ACC112 (cell line): ENCODE data around the gene HTR2C.

Source experiments
- H2AFZ ChIP-seq: fragments of 200-600 bp; sonication (generic); one replicate; pipeline ENCODE4 v1.6.0; 2017; ENCODE audit warnings: antibody characterized with exemption, low read length; ENCODE audit not compliant: unreplicated experiment
- H3K27ac ChIP-seq: fragments of 200-600 bp; sonication (generic); 2 replicates; pipeline ENCODE4 v1.5.1; 2014; ENCODE audit warnings: low read depth, mild to moderate bottlenecking, antibody characterized with exemption, low read length, moderate library complexity
- H3K27me3 ChIP-seq: fragments of 200-600 bp; sonication (generic); 2 replicates; pipeline ENCODE4 v1.6.1; 2014; ENCODE audit warnings: mild to moderate bottlenecking, antibody characterized with exemption, low read length, moderate library complexity, mixed read lengths; ENCODE audit not compliant: insufficient read depth
- H3K36me3 ChIP-seq: fragments of 200-600 bp; sonication (generic); 2 replicates; pipeline ENCODE4 v1.6.1; 2016; ENCODE audit warnings: mild to moderate bottlenecking, antibody characterized with exemption, low read length, moderate library complexity, mixed read lengths; ENCODE audit not compliant: insufficient read depth
- H3K4me1 ChIP-seq: fragments of 200-600 bp; sonication (generic); one replicate; pipeline ENCODE4 v1.6.1; 2016; ENCODE audit warnings: low read length, mixed read lengths; ENCODE audit not compliant: insufficient read depth, unreplicated experiment, control insufficient read depth
- H3K4me3 ChIP-seq: fragments of 200-600 bp; sonication (generic); 2 replicates; pipeline ENCODE4 v1.5.1; 2014; ENCODE audit warnings: mild to moderate bottlenecking, low read depth, low read length
- H3K79me2 ChIP-seq: fragments of 200-600 bp; sonication (generic); one replicate; pipeline ENCODE4 v1.6.0; 2016; ENCODE audit warnings: low read length; ENCODE audit not compliant: control insufficient read depth, unreplicated experiment, insufficient read depth

The HTR2C gene

DNA sequence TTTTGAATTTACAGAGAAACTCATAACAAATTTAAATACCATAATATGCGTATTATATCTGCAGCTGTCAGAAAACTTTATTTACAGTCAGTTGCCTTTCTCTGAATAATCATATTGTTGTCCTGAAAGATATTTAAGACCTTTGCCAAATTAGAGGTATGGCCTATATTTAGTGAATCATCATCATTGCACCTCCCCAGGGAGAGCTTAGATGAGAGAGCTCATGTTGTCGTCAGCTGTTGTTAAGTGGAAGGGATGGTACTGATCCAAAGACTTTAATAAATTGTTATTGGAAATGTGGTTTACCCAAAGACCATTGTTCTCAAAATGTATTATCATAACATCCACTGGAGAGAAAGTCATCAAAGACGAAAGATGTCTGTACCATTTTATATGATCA, 128.6 kb downstream of the HTR2C start:
- no peak overlapping the region for H2AFZ ChIP-seq

DNA sequence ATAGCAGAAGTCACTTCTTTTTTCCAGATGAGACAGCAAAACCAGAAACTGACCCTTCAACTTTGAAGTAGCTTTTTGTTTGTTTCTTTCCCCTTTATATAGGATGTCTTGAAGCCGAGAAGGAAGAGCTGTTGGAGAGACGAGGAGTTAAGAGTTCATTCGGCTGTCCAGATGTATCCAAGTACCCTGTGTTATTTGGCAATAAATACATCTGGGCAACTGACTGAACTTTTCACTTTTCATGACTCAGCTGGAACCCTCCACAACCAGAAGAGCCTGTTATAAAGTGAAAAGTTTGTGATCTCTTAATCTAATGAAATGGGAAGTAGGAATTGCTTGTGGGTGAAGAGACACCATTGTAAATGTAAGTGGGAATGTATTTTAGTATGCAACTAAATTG, 131.2 kb downstream of the HTR2C start:
- no peaks in the 10 kb centered on the region for H3K27me3 ChIP-seq

More for the DNA sequence above, 128.6 kb downstream of the HTR2C start:
- no peaks in the 10 kb centered on the region for H3K36me3 ChIP-seq
- no peaks in the 10 kb centered on the region for H3K79me2 ChIP-seq
- no peaks in the 10 kb centered on the region for H3K4me1 ChIP-seq
- no peak overlapping the region for H3K27ac ChIP-seq
- H3K27me3 ChIP-seq = no peaks in the 10 kb centered on the region
- H3K4me3 ChIP-seq = no peak overlapping the region

DNA sequence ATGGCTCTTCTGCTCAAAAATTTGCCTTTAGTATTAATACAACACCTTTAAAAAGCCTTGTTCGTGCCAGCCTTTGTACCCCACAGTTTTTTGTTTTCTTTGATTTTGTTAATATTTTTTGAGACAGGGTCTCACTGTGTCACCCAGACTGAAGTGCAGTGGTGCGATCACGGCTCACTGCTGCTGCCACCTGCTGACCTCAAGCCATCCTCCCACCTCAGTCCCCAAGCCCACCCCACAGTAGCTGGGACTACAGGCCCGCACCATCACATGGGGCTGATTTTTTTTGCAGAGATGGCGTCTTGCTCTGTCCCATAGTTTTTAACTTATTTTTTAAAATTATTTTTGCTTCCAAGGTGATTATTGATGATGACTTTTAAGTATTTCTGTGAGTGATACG, 134.0 kb downstream of the HTR2C start:
- no peak overlapping the region for H2AFZ ChIP-seq
- H3K36me3 ChIP-seq = no peaks in the 10 kb centered on the region
- H3K27ac ChIP-seq = no peak overlapping the region

More for the DNA sequence above, 131.2 kb downstream of the HTR2C start:
- H3K79me2 ChIP-seq = no peaks in the 10 kb centered on the region
- no peaks in the 10 kb centered on the region for H3K4me1 ChIP-seq
- no peak overlapping the region for H3K27ac ChIP-seq
- H2AFZ ChIP-seq = no peak overlapping the region
- no peaks in the 10 kb centered on the region for H3K36me3 ChIP-seq
- H3K4me3 ChIP-seq = no peak overlapping the region

DNA sequence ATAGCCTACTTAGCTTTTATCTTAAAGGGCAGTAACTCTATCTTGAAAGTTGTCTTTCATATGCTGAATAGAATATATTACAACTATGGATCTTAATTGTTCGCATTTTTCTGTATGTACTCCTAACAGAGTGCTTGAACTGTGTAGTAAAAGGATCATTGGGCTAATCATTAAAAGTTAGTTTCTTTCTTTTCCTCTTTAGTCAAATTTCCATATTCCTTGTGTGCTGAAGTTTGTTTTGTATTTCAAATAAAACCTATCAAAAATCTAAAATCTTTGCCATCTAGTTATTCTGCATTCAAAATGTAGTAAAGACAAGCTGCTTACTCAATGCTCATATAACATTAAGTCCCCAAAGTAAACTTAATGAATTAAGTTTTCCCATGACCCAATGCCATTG, 182.7 kb downstream of the HTR2C start:
- Histone ChIP-seq H3K4me3 (no peak overlapping the region), H3K27me3 (no peaks in the 10 kb centered on the region), H3K36me3 (no peaks in the 10 kb centered on the region), H3K27ac (no peak overlapping the region), H3K79me2 (no peaks in the 10 kb centered on the region), H2AFZ (no peak overlapping the region), H3K4me1 (no peaks in the 10 kb centered on the region)

More for the DNA sequence above, 134.0 kb downstream of the HTR2C start:
- H3K79me2 ChIP-seq = no peaks in the 10 kb centered on the region
- no peaks in the 10 kb centered on the region for H3K4me1 ChIP-seq
- no peaks in the 10 kb centered on the region for H3K27me3 ChIP-seq
- H3K4me3 ChIP-seq = no peak overlapping the region

DNA sequence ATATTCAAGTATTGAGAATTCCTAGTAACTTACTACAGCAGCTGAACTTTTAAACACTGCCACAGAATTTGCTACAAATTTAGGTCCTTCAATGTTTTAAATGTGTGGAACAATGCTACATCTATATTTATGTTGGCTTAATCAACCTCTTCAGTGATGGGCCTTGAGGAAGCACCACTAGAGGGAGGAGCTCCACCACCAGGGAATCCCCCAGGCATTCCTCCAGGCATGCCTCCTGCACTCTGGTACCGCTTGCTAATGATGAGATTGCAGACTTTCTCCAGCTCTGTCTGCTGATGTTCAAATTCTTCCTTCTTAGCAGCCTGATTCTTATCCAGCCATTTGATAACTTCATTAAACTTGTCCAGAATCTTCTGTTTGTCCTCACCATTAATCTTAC, 190.8 kb downstream of the HTR2C start:
- Histone ChIP-seq H3K36me3 (no peaks in the 10 kb centered on the region), H3K4me3 (no peak overlapping the region), H3K79me2 (no peaks in the 10 kb centered on the region), H3K27ac (no peak overlapping the region), H3K4me1 (no peaks in the 10 kb centered on the region), H3K27me3 (no peaks in the 10 kb centered on the region), H2AFZ (no peak overlapping the region)

DNA sequence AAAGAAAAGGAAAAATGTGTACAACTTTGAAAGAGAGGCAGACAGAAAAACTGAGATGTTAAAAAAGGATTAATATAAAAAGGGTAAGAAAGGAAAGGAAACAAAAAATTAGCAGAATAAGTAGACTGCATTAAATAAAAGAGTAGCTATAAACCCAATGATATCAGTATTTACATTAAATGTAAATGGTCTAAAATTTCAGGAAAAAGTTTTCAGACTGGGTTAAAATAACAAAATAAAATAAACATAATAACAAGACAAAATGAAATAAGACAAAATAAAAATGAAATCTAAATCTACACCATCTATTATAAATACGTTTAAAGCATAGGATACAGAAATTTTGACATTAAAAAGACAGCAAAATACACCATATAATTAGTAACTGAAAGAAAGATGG, 199.0 kb downstream of the HTR2C start:
- Histone ChIP-seq H3K27me3 (no peaks in the 10 kb centered on the region), H3K79me2 (no peaks in the 10 kb centered on the region), H2AFZ (no peak overlapping the region), H3K36me3 (no peaks in the 10 kb centered on the region), H3K27ac (no peak overlapping the region), H3K4me1 (no peaks in the 10 kb centered on the region), H3K4me3 (no peak overlapping the region)

DNA sequence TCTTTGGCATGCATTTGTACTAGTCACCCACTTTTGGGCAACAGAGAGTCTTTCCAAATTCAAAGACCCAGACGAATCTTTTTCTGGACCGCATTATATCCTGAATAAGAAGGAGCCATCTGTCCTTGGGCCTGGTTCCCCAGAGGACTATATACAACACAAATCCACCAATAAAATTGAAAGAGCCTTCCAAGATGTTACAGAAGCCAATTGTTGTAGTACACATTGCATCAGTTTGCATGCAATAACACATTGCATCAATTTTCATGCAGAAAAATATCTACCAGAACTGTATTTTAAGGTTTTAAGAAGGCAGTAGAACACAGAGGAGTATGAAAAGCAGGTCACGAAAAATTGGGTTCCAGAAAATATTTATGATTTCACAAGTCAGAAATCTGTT, 203.2 kb downstream of the HTR2C start:
- Histone ChIP-seq H3K36me3 (no peaks in the 10 kb centered on the region), H3K79me2 (no peaks in the 10 kb centered on the region), H3K27me3 (no peaks in the 10 kb centered on the region), H3K27ac (no peak overlapping the region), H3K4me3 (no peak overlapping the region), H2AFZ (no peak overlapping the region), H3K4me1 (no peaks in the 10 kb centered on the region)

DNA sequence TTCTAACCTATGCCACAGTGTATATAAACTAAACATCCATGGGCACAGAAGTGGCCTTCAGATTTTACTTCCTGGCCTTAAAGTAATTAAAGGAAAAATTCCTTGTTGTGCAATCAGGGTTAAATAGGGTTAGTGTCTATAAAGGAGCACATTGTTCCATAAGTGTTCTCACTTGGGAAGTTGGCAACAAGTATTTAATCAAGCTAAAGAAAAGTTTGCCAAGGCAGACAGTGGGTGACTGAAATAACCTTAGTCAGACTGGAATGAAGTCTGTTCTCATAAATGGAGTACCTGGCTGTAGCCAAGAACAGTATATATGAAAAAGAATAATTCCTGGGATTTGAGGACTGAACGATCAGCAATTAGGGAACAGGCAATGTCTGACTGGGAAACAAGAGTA, 213.6 kb downstream of the HTR2C start:
- H3K36me3 ChIP-seq = no peaks in the 10 kb centered on the region
- peaks cover 6% of the 10 kb centered on the region for H3K4me1 ChIP-seq
- no peak overlapping the region for H3K27ac ChIP-seq
- H2AFZ ChIP-seq = no peak overlapping the region
- no peak overlapping the region for H3K4me3 ChIP-seq
- H3K79me2 ChIP-seq = no peaks in the 10 kb centered on the region
- H3K27me3 ChIP-seq = no peaks in the 10 kb centered on the region

DNA sequence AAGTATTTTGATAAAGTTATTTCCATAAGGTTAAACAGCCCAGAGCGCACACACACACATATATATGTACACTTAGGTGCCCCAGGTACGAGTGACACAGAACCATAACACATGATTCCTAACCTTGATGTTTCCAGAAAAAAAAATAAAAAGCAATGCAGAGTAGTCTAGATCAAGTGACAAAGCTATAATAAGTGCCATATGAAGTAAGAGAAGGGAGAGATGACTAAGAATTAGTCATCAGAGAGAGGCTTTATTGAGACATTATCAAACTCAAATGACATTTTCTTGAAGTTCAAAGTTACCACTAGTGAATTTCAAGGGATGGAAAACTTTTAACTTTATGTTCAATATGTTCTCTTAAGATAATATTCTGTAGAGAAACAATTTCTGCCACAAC, 215.0 kb downstream of the HTR2C start:
- Histone ChIP-seq H2AFZ (no peak overlapping the region), H3K27ac (no peak overlapping the region), H3K27me3 (no peaks in the 10 kb centered on the region), H3K4me1 (peaks cover 6% of the 10 kb centered on the region), H3K4me3 (no peak overlapping the region), H3K36me3 (no peaks in the 10 kb centered on the region), H3K79me2 (no peaks in the 10 kb centered on the region)

DNA sequence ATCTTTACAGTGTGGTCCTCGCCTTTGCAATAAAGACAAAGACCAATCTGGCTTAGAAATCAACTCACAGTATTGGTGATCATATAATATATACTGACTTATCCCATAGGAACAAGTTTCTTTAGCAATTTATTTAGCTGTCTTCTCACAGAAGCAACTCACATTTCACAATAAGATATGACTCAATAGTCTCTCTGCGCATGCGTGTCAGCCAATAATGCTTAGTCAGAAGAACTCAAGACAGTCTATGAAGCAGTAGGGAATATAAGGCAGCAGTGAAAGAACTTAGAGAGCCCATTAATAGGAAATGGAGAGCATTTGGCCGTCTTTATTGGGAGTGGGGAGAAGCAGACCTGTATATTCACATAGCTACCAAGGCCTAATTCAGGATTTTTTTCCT, 216.8 kb downstream of the HTR2C start:
- H3K36me3 ChIP-seq = no peaks in the 10 kb centered on the region
- peak overlapping the region; percentile 32 for H2AFZ ChIP-seq
- no peak overlapping the region; the same call in 1 of the 2 replicates for H3K27ac ChIP-seq
- no peaks in the 10 kb centered on the region for H3K27me3 ChIP-seq
- no peak overlapping the region for H3K4me3 ChIP-seq
- no peaks in the 10 kb centered on the region for H3K79me2 ChIP-seq
- H3K4me1 ChIP-seq = peaks cover 6% of the 10 kb centered on the region

DNA sequence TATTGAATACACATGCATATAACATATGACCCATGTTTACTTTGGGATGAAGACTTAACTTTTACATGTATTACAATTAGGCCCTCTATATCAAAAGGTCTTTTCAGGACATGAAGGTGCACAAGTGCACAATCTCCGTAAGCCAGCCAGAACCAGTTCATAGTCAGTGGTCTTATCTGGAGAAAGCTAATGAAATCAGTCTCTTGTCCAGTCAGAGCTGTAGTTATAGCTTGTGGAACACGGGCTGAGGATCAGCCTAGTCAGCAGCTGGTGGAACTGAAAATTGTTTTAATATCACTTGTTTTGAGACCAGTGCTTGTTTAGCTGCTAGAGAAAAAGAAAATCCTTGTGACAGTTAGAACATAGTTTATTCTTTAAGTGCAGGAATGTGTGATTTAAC, 235.6 kb downstream of the HTR2C start:
- Histone ChIP-seq H3K79me2 (no peaks in the 10 kb centered on the region), H3K4me3 (no peak overlapping the region), H3K4me1 (no peaks in the 10 kb centered on the region), H3K36me3 (no peaks in the 10 kb centered on the region), H3K27ac (no peak overlapping the region), H2AFZ (no peak overlapping the region), H3K27me3 (no peaks in the 10 kb centered on the region)
